Heart left ventricle (tissue), 16 donors: ENCODE measurements around the gene EVC. TPM values are rescaled to one million over a fixed set of nuclear protein-coding genes. Genes with fewer than 3 reads are reported as not detected.

Experiments used
- ATAC-seq, 4 donors: fragments of 200-7000 bp; cut with Tn5 transposase; one replicate each; pipeline ENCODE4 v1.9.1; 2020 to 2022; ENCODE audit warnings: moderate library complexity in 4 of 4, mild to moderate bottlenecking in 3 of 4, moderate number of reproducible peaks in 1 of 4
- DNase-seq, 5 donors: peaks; one replicate each; pipeline ENCODE4 v3.0.0-alpha.2; 2020
- H3K27ac ChIP-seq, 12 donors: fragments of 200-600 bp; sonication (generic) in 4 of 12; one replicate each; pipeline versions ENCODE4 v1.5.0 to v1.8.0; 2016 to 2022; ENCODE audit warnings: mild to moderate bottlenecking in 2 of 12
- H3K27me3 ChIP-seq, 9 donors: fragments of 200-600 bp; sonication (generic) in 2 of 9; one replicate each; pipeline versions ENCODE4 v1.5.1 to v1.8.0; 2016 to 2022; ENCODE audit warnings: mild to moderate bottlenecking in 3 of 9
- H3K36me3 ChIP-seq, 9 donors: fragments of 200-600 bp; sonication (generic) in 2 of 9; one replicate each; pipeline versions ENCODE4 v1.5.0 to v1.8.0; 2018 to 2022; ENCODE audit warnings: mild to moderate bottlenecking in 2 of 9
- H3K4me1 ChIP-seq, 12 donors: fragments of 200-600 bp; sonication (generic) in 4 of 12; one replicate each; pipeline versions ENCODE4 v1.5.0 to v1.8.0; 2016 to 2022; ENCODE audit warnings: mild to moderate bottlenecking in 3 of 12
- H3K4me3 ChIP-seq, 12 donors: fragments of 200-600 bp; sonication (generic) in 4 of 12; one replicate each; pipeline versions ENCODE4 v1.5.0 to v1.8.0; 2017 to 2022; ENCODE audit warnings: mild to moderate bottlenecking in 9 of 12, moderate library complexity in 4 of 12
- H3K9me3 ChIP-seq, 12 donors: fragments of 200-600 bp; sonication (generic) in 4 of 12; one replicate each; pipeline versions ENCODE4 v1.5.0 to v1.8.0; 2016 to 2022; ENCODE audit warnings: mild to moderate bottlenecking in 1 of 12
- POLR2A ChIP-seq, 2 donors: fragments of 450-650 bp; IDR thresholded peaks; one replicate each; pipeline ENCODE4 v1.6.1; 2017; ENCODE audit warnings: antibody characterized with exemption in 2 of 2, mild to moderate bottlenecking in 2 of 2, moderate library complexity in 2 of 2
- WGBS, 4 donors: extraction: QIAGEN DNeasy Blood & Tissue Kit in 2 of 4; methylation state at CpG; one replicate each; pipeline versions ENCODE4 v1.1.5 to v1.1.7; 2013 to 2018; 5-methylcytosine and 5-hydroxymethylcytosine counted together
- intact Hi-C, 10 donors: fragments of 100-400 bp; cut with DNase I; formaldehyde crosslinking; loops; one replicate each; pipeline versions ENCODE4 v1.11.1 to v1.14.2; 2022
- polyA plus RNA-seq, 2 donors: library from polyadenylated mRNA; stranded (reverse); fragments of 200-250 nt; gene quantifications; one replicate each; pipeline ENCODE4 v1.2.3, GENCODE V29; 2013
- total RNA-seq, 9 donors: library from RNA; depleted of rRNA in 2 of 9; stranded (reverse); fragments of >200 nt in 2 of 9; fragmentation: NEBNext Ultra II Directional in 3 of 9; extraction: Animal tissue kit (Norgen Biotek cat#: 25700) in 3 of 9; gene quantifications; one replicate each; pipeline versions ENCODE4 v1.1.0 to v1.2.4, GENCODE V29; 2016 to 2023
- TF ChIP-seq, protein P1 (sequence below), 12 donors: fragments of 200-600 bp; sonication (generic) in 4 of 12; IDR thresholded peaks; one replicate each; pipeline versions ENCODE4 v1.5.0 to v1.8.0; 2018 to 2022; ENCODE audit warnings: antibody characterized with exemption in 12 of 12, mild to moderate bottlenecking in 5 of 12
- donor health status: ischemic (EF 13 %, LVEDD 7.1; RV severe dilation, severe dysfunction).
- donor health status: healthy with polysubstance abuse.
- donor health status: DM: no; HTN: yes; CAD: no.
- donor health status: DM: no; HTN: no; CAD: no.
- donor health status: ischemic (EF 25% LVEDD 6.9; RV normal size, moderate dysfunction).
- donor health status: ischemic (EF 25% LVEDD 5.7; RV mildly dilated, moderate dysfunction).
- donor health status: healthy.
- donor health status: DM: yes; HTN: yes; CAD: no.
- donor health status: ischemic (EF 35%, LVEDD 5.7; RV mildly dilated, moderate dysfunction).
- donor health status: nonischemic (EF 11% LVEDD 7.7; RV severe dilation, severe dysfunction).
- donor health status: DM: yes; HTN: yes; CAD: no.
- donor health status: PGD.
- donor health status: ischemic (EF 29% LVEDD 5.4; RV normal size, mild dysfunction).
- donor health status: nonischemic (EF 23%, LVEDD 6.1; RV moderate dilation, normal function).

Gene EVC
- total and polyA plus RNA-seq, 11 donors, result 2.4 to 11.3 (median 4.1) TPM

DNA sequence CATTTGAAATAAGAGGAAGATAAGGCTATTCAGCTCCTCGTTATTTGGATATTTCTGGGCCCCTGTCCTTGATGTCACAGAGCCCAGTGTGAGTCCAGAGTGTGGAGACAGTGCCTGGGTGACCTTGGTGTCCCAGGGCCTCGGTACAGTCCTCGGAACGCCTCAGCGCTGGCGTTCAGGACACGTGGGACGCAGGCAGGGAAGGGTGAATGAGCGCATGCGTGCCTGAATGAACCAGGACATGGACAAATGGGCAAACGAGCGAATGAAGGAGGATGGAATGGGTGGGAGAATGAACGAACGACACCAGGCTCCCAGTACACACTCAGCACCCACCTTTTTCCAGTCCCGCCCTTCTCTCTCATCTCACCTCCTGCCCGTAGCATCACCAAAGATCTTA, 44.2 kb downstream of the EVC start:
- DNase-seq (no peak), ATAC-seq (no peak)
- H3K27me3 ChIP-seq, result no peaks in the 10 kb centered on the region
- TF ChIP-seq, protein P1, sequence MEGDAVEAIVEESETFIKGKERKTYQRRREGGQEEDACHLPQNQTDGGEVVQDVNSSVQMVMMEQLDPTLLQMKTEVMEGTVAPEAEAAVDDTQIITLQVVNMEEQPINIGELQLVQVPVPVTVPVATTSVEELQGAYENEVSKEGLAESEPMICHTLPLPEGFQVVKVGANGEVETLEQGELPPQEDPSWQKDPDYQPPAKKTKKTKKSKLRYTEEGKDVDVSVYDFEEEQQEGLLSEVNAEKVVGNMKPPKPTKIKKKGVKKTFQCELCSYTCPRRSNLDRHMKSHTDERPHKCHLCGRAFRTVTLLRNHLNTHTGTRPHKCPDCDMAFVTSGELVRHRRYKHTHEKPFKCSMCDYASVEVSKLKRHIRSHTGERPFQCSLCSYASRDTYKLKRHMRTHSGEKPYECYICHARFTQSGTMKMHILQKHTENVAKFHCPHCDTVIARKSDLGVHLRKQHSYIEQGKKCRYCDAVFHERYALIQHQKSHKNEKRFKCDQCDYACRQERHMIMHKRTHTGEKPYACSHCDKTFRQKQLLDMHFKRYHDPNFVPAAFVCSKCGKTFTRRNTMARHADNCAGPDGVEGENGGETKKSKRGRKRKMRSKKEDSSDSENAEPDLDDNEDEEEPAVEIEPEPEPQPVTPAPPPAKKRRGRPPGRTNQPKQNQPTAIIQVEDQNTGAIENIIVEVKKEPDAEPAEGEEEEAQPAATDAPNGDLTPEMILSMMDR (IDR thresholded peaks at IDR 0.05), result no peak
- no peak for TF ChIP-seq POLR2A (IDR thresholded peaks at IDR 0.05)
- intact Hi-C loops, result no loop called here
- WGBS, 4 donors, result 90 to 95% (median 93%) methylated on average over 16 of the region's 16 CpGs
- no peaks in the 10 kb centered on the region for H3K4me1 ChIP-seq
- no peak overlapping the region for H3K27ac ChIP-seq
- peaks cover 0 to 64% (median 22%) of the 10 kb centered on the region in 9 donors for H3K36me3 ChIP-seq
- no peaks in the 10 kb centered on the region for H3K9me3 ChIP-seq
- no peak overlapping the region for H3K4me3 ChIP-seq

DNA sequence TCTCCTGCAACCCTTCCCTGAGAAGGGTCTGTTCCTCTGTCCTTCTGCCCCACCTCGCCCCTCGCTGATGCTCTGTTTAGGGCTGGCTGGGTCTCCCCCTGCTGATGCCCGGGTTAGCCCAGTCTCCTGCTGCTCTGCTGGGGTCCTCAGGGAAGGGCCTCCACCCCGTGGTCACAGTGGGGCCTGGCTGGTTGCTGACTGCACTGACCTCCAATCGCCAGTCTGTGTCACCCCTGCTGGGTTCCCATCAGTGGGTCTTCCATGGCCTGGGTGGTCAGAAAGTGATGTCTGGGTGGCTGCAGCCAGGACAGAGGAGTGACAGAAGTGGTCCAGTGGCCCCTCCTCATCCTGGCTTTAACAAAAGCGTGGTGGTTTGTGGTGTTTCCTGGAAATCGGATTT, 44.7 kb downstream of the EVC start:
- H3K27ac ChIP-seq, result no peak overlapping the region
- ATAC-seq (no peak), DNase-seq (no peak)
- no peaks in the 10 kb centered on the region for H3K9me3 ChIP-seq
- H3K27me3 ChIP-seq, result no peaks in the 10 kb centered on the region
- intact Hi-C loops, result no loop called here
- no peaks in the 10 kb centered on the region for H3K4me1 ChIP-seq
- TF ChIP-seq POLR2A (IDR thresholded peaks at IDR 0.05), result no peak
- TF ChIP-seq, protein P1 (IDR thresholded peaks at IDR 0.05), result no peak
- peaks cover 0 to 60% (median 22%) of the 10 kb centered on the region in 9 donors for H3K36me3 ChIP-seq
- WGBS, 4 donors, result 74 to 87% (median 80%) methylated on average over 6 to 7 of the region's 7 CpGs
- H3K4me3 ChIP-seq, result no peak overlapping the region

DNA sequence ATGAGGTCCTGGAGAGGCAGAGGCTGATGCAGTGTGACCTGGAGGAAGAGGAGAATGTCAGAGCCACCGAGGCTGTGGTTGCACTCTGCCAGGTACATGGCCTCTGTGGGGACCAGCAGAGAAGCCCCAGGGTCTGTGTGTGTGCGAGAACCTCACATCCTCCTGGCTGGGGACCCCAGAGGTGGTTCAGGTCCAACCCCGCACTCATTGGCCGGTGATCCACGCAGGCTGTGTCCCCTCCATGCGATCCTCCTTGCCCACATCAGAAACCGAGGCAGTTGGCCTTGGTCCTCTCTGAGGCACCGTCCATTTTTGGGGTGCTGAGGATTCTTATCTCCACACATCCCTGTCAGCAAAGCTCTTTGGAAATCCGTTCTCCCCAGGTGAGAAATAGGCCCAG, 45.3 kb downstream of the EVC start:
- H3K36me3 ChIP-seq, result peaks cover 0 to 58% (median 22%) of the 10 kb centered on the region in 9 donors
- 90 to 97% (median 91%) methylated on average over 9 of the region's 9 CpGs for WGBS, 4 donors
- TF ChIP-seq, protein P1 (IDR thresholded peaks at IDR 0.05), result no peak
- TF ChIP-seq POLR2A (IDR thresholded peaks at IDR 0.05), result no peak
- no peak for DNase-seq
- no peak overlapping the region for H3K4me3 ChIP-seq
- no peaks in the 10 kb centered on the region for H3K9me3 ChIP-seq
- no peak for ATAC-seq
- no peaks in the 10 kb centered on the region for H3K27me3 ChIP-seq
- no peaks in the 10 kb centered on the region for H3K4me1 ChIP-seq
- no peak overlapping the region for H3K27ac ChIP-seq
- intact Hi-C loops, result no loop called here

DNA sequence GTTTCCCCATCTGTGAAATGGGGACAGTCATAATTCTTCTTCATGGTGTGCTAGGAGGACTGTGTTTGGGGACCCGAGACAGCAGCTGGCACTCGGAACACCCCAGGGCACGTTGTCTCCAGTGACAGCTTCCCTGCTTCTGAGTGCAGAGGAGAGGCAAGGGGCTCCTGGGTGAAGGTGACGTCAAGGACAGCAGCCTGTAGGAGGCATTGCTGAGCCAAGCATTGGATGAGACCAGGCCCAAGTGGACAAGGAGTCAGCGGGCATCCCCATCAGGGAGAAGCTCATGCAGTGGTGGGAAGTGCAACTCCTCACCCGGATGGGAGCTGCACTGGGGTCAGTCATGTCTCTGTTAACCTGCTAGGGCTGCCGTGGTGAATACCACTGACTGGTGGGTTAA, 46.1 kb downstream of the EVC start:
- Histone ChIP-seq H3K36me3 (peaks cover 0 to 58% (median 22%) of the 10 kb centered on the region in 9 donors), H3K27me3 (no peaks in the 10 kb centered on the region), H3K27ac (no peak overlapping the region), H3K9me3 (no peaks in the 10 kb centered on the region), H3K4me3 (no peak overlapping the region), H3K4me1 (no peaks in the 10 kb centered on the region)
- intact Hi-C loops, result no loop called here
- TF ChIP-seq POLR2A (IDR thresholded peaks at IDR 0.05), result no peak
- TF ChIP-seq, protein P1 (IDR thresholded peaks at IDR 0.05), result no peak
- WGBS, 4 donors, result 85 to 93% (median 91%) methylated on average over 7 of the region's 7 CpGs
- no peak for ATAC-seq
- no peak for DNase-seq
